Esophagus muscularis mucosa (tissue), 4 donors: ENCODE measurements around the gene C15orf62. TPM values are rescaled to one million over a fixed set of nuclear protein-coding genes. Genes with fewer than 3 reads are reported as not detected.
A peak's percentile ranks its signal among the peaks of the same experiment; 100 is the strongest.

Experiments
- DNase-seq: peaks from one replicate; pipeline ENCODE4 v3.0.0-alpha.2; 2017; ENCODE audit errors: extremely low spot score
- H3K27ac ChIP-seq, 4 donors: fragments of 200-600 bp; sonication (generic); replicated peaks in 1 of 4; 1 replicate in 3 of 4; 2 replicates in 1 of 4; pipeline ENCODE4 v1.5.1; 2016 to 2019; ENCODE audit warnings: mild to moderate bottlenecking in 1 of 4
- H3K27me3 ChIP-seq, 4 donors: fragments of 200-600 bp; sonication (generic); one replicate each; pipeline versions ENCODE4 v1.5.1 to v1.6.0; 2016 to 2019
- H3K36me3 ChIP-seq, 4 donors: fragments of 200-600 bp; sonication (generic); one replicate each; pipeline ENCODE4 v1.5.1; 2016 to 2019
- H3K4me1 ChIP-seq, 4 donors: fragments of 200-600 bp; sonication (generic); one replicate each; pipeline ENCODE4 v1.5.1; 2016 to 2019
- H3K4me3 ChIP-seq, 4 donors: fragments of 200-600 bp; sonication (generic); 1 replicate in 2 of 4; 2 replicates in 2 of 4; pipeline ENCODE4 v1.5.1; 2016 to 2019; ENCODE audit warnings: mild to moderate bottlenecking in 4 of 4, moderate library complexity in 1 of 4
- H3K9me3 ChIP-seq, 4 donors: fragments of 200-600 bp; sonication (generic); 1 replicate in 3 of 4; 2 replicates in 1 of 4; pipeline ENCODE4 v1.5.1; 2016 to 2019
- EP300 ChIP-seq: sonication (generic); formaldehyde crosslinking; IDR thresholded peaks from one replicate; pipeline ENCODE4 v1.6.1; 2017; ENCODE audit warnings: antibody characterized with exemption
- POLR2A ChIP-seq: fragments of 450-650 bp; IDR thresholded peaks from one replicate; pipeline ENCODE4 v1.6.1; 2017; ENCODE audit warnings: antibody characterized with exemption, moderate library complexity, mild to moderate bottlenecking, low read depth
- POLR2AphosphoS5 ChIP-seq, 2 donors: sonication (generic); formaldehyde crosslinking; IDR thresholded peaks; one replicate each; pipeline ENCODE4 v1.6.1; 2017; ENCODE audit warnings: antibody characterized with exemption in 2 of 2
- WGBS: methylation state at CpG from one replicate; pipeline ENCODE4 v1.1.5; 2018; 5-methylcytosine and 5-hydroxymethylcytosine counted together
- intact Hi-C: fragments of 100-400 bp; cut with DNase I; formaldehyde crosslinking; loops from one replicate; pipeline ENCODE4 v1.15.1; 2023
- total RNA-seq, 4 donors: library from RNA; depleted of rRNA; stranded (reverse); fragments of >200 nt; gene quantifications; one replicate each; pipeline versions ENCODE4 v1.1.0 to v1.2.1, GENCODE V29; 2016
- TF ChIP-seq, protein P1 (sequence below), 3 experiments: fragments of 200-600 bp in 2 of 3; fragments of 450-650 bp in 1 of 3; sonication (generic) in 2 of 3; IDR thresholded peaks; one replicate each; pipeline ENCODE4 v1.5.1; 2017 to 2019; ENCODE audit warnings: antibody characterized with exemption in 3 of 3, mild to moderate bottlenecking in 2 of 3, moderate library complexity in 1 of 3

The C15orf62 gene
- total RNA-seq, 4 donors from 2014 or later, result under 0.01 to 1.1 (median 0.57) TPM; not detected in 1

DNA sequence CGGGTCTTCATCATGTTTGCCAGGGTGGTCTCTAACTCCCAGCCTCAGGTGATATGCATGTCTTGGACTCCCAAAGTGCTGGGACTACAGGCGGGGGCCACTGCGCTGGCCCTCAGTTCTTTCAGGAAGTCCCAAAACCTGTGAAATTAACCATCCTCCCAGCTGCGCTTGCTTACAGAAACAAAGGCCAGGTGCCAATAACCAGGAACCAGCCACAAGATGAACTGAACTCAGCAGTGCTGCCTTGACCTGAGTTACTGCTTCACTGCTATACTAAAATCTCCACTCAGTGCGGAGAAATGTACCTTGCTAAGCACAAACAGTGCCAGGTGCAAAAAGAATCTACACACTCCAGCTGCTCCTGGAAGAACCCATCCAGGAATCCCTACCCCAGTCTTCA is 9.8 kb upstream of the C15orf62 start:
- no peak overlapping the region for H3K27ac ChIP-seq
- peaks cover 22 to 32% (median 31%) of the 10 kb centered on the region in 4 donors for H3K4me1 ChIP-seq
- no peak for DNase-seq
- TF ChIP-seq, protein P1, sequence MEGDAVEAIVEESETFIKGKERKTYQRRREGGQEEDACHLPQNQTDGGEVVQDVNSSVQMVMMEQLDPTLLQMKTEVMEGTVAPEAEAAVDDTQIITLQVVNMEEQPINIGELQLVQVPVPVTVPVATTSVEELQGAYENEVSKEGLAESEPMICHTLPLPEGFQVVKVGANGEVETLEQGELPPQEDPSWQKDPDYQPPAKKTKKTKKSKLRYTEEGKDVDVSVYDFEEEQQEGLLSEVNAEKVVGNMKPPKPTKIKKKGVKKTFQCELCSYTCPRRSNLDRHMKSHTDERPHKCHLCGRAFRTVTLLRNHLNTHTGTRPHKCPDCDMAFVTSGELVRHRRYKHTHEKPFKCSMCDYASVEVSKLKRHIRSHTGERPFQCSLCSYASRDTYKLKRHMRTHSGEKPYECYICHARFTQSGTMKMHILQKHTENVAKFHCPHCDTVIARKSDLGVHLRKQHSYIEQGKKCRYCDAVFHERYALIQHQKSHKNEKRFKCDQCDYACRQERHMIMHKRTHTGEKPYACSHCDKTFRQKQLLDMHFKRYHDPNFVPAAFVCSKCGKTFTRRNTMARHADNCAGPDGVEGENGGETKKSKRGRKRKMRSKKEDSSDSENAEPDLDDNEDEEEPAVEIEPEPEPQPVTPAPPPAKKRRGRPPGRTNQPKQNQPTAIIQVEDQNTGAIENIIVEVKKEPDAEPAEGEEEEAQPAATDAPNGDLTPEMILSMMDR (IDR thresholded peaks at IDR 0.05), result no peak
- no peak for TF ChIP-seq EP300
- no peak for TF ChIP-seq POLR2AphosphoS5 (IDR thresholded peaks at IDR 0.05)
- no peak for TF ChIP-seq POLR2A
- H3K27me3 ChIP-seq, result no peaks in the 10 kb centered on the region
- 96% methylated on average over 5 of the region's 5 CpGs for WGBS
- H3K4me3 ChIP-seq, result no peak overlapping the region
- intact Hi-C loops, result loop anchor here (5.0 to 10.0 kb wide), 2 partner anchors 68 to 195 kb away; partner anchors contain the start of genes CCDC32 and RPUSD2
- no peaks in the 10 kb centered on the region for H3K9me3 ChIP-seq
- no peaks in the 10 kb centered on the region for H3K36me3 ChIP-seq

GRCh38 chr15:40762919-40763800 is 6.6 kb upstream of the C15orf62 start:
- Histone ChIP-seq H3K36me3 (peaks cover 6 to 13% (median 12%) of the 10 kb centered on the region in 4 donors), H3K4me3 (peak overlapping the region; percentile 58 to 71 (median 59)), H3K27me3 (no peaks in the 10 kb centered on the region), H3K9me3 (no peaks in the 10 kb centered on the region), H3K27ac (peak overlapping the region; percentile 66 to 86 (median 78)), H3K4me1 (peaks cover 16 to 41% (median 38%) of the 10 kb centered on the region in 4 donors)
- TF ChIP-seq, protein P1 (IDR thresholded peaks at IDR 0.05), result no peak
- TF ChIP-seq POLR2AphosphoS5 (IDR thresholded peaks at IDR 0.05), result peak in 1 of 2 donors; percentile 32
- no peak for DNase-seq
- WGBS, result 57% methylated on average over 28 of the region's 55 CpGs
- intact Hi-C loops, result no loop called here

DNA sequence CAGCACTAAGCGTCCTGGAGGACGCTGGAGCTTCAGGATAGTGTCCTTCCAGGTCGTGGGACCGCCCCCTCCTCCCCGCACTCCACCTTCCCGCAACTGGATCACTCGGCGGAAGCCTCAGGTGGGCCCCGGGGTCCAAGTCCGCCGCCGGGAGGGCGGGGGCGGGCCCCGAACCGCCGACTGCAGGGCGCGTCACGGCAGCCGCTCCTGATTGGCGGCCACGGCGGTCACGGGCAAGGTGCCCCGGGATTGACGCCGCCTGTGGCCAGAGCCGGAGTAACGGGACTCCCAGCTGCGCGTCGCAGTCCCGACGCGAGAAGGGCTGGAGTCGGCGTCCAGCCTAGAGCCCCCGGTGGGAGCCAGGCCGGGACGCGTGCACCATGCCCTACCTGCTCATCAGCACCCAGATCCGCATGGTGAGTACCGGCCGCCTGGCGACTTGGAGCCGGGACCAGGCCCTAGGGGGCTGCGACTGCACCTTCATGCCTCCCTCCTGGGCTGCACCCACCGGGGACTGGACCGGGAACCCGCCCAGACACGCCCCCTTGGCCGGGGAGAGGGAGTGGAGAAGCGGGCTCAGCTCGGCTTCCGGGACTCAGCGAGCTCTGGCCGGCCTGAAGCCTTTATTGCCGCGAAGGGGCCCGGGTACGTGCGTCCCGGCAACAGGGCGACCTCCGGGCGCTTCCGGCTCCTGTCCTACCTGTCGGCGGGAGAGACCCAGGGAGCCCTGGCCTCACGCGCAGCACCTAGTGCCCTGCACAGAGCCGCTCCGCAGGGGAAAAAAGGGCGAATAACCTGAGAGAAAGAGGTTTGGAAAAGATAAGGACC is 5.8 kb upstream of the C15orf62 start, which contains the start of gene GCHFR:
TSS of gene GCHFR (plus strand) at position 268 of the 828 bp plus-strand sequence. CDS start at position 381, 113 bp downstream.
- Histone ChIP-seq H3K27me3 (no peaks in the 10 kb centered on the region), H3K4me1 (peaks cover 16 to 48% (median 45%) of the 10 kb centered on the region in 4 donors), H3K4me3 (peak within 1 kb of the TSS; percentile 58 to 71 (median 59)), H3K36me3 (peaks cover 6 to 22% (median 20%) of the 10 kb centered on the region in 4 donors), H3K9me3 (no peaks in the 10 kb centered on the region), H3K27ac (peak within 1 kb of the TSS; percentile 66 to 86 (median 78))
- intact Hi-C loops, result no loop called here
- no peak for DNase-seq
- 2% methylated on average over 35 of the region's 75 CpGs for WGBS
- TF ChIP-seq EP300 (no peak), POLR2A (no peak), POLR2AphosphoS5 (IDR thresholded peaks at IDR 0.05) (peak; percentile 66 to 74)
- TF ChIP-seq, protein P1 (IDR thresholded peaks at IDR 0.05), result peak; percentile 18 to 43 (median 22)

- no peaks in the 10 kb centered on the region for H3K27me3 ChIP-seq
- no peak for DNase-seq
- WGBS, result 54% methylated on average over 7 of the region's 8 CpGs
- H3K4me1 ChIP-seq, result peaks cover 16 to 55% (median 51%) of the 10 kb centered on the region in 4 donors
- TF ChIP-seq EP300 (no peak), POLR2A (no peak), POLR2AphosphoS5 (IDR thresholded peaks at IDR 0.05) (no peak)
- TF ChIP-seq, protein P1 (IDR thresholded peaks at IDR 0.05), result no peak
- intact Hi-C loops, result no loop called here
- H3K36me3 ChIP-seq, result peaks cover 6 to 26% (median 22%) of the 10 kb centered on the region in 4 donors
- H3K4me3 ChIP-seq, result peak overlapping the region; percentile 58 to 71 (median 59)
- peak overlapping the region; percentile 66 to 86 (median 78) for H3K27ac ChIP-seq
- no peaks in the 10 kb centered on the region for H3K9me3 ChIP-seq
Measured at GRCh38 chr15:40764629-40765103, 5.1 kb upstream of the C15orf62 start.
